Sigmoid colon (tissue), 7 donors: ENCODE measurements around the gene KRTAP4-9. TPM values are rescaled to one million over a fixed set of nuclear protein-coding genes. Genes with fewer than 3 reads are reported as not detected.
"Not testable (repeated sequence)": the region's sequence is repeated elsewhere in the genome, so short reads cannot be mapped to it uniquely, and the experiment has no call there.

Experiments
- DNase-seq: peaks from one replicate; pipeline ENCODE4 v3.0.0-alpha.2; 2019
- H3K27ac ChIP-seq, 4 donors: fragments of 200-600 bp; sonication (generic); one replicate each; pipeline ENCODE4 v1.5.1; 2016 to 2019; ENCODE audit warnings: mild to moderate bottlenecking in 1 of 4
- H3K27me3 ChIP-seq, 3 donors: fragments of 200-600 bp; sonication (generic); one replicate each; pipeline ENCODE4 v1.5.1; 2019; ENCODE audit warnings: mild to moderate bottlenecking in 1 of 3
- H3K36me3 ChIP-seq, 4 donors: fragments of 200-600 bp; sonication (generic); one replicate each; pipeline ENCODE4 v1.5.1; 2016 to 2019
- H3K4me1 ChIP-seq, 4 donors: fragments of 200-600 bp; sonication (generic); one replicate each; pipeline ENCODE4 v1.5.1; 2017 to 2019
- H3K4me3 ChIP-seq, 4 donors: fragments of 200-600 bp; sonication (generic); one replicate each; pipeline ENCODE4 v1.5.1; 2017 to 2019; ENCODE audit warnings: mild to moderate bottlenecking in 2 of 4, moderate library complexity in 1 of 4
- H3K9me3 ChIP-seq, 4 donors: fragments of 200-600 bp in 3 of 4; sonication (generic) in 3 of 4; one replicate each; pipeline versions ENCODE4 v1.5.1 to v1.6.1; 2013 to 2019
- EP300 ChIP-seq, 4 donors: sonication (generic); formaldehyde crosslinking; IDR thresholded peaks; one replicate each; pipeline ENCODE4 v1.6.1; 2017; ENCODE audit warnings: antibody characterized with exemption in 4 of 4
- POLR2A ChIP-seq, 2 donors: fragments of 450-650 bp; IDR thresholded peaks; one replicate each; pipeline ENCODE4 v1.6.1; 2016; ENCODE audit warnings: antibody characterized with exemption in 2 of 2, mild to moderate bottlenecking in 2 of 2, moderate library complexity in 2 of 2
- POLR2AphosphoS5 ChIP-seq, 4 donors: sonication (generic); formaldehyde crosslinking; IDR thresholded peaks; one replicate each; pipeline ENCODE4 v1.6.1; 2017; ENCODE audit warnings: antibody characterized with exemption in 4 of 4
- WGBS, 2 donors: extraction: QIAGEN DNeasy Blood & Tissue Kit; methylation state at CpG; one replicate each; pipeline ENCODE4 v1.1.7; 2013; 5-methylcytosine and 5-hydroxymethylcytosine counted together
- intact Hi-C: fragments of 100-400 bp; cut with DNase I; formaldehyde crosslinking; loops from one replicate; pipeline ENCODE4 v1.15.1; 2023
- polyA plus RNA-seq, 3 donors: library from polyadenylated mRNA; stranded (reverse); fragments of 200-250 nt; gene quantifications; one replicate each; pipeline ENCODE4 v1.2.3, GENCODE V29; 2013
- total RNA-seq, 4 donors: library from RNA; depleted of rRNA; stranded (reverse); fragments of >200 nt; gene quantifications; one replicate each; pipeline ENCODE4 v1.1.0, GENCODE V29; 2016
- TF ChIP-seq, protein P1 (sequence below), 4 experiments: fragments of 450-650 bp in 3 of 4; fragments of 200-600 bp in 1 of 4; IDR thresholded peaks; one replicate each; pipeline ENCODE4 v1.5.1; 2016 to 2019; ENCODE audit warnings: antibody characterized with exemption in 4 of 4, mild to moderate bottlenecking in 3 of 4, moderate library complexity in 2 of 4
- donor health status: healthy with polysubstance abuse.
- donor health status: Bipolar disorder and iron deficiency.
- donor health status: healthy.

The KRTAP4-9 gene
- total and polyA plus RNA-seq, 7 donors = not detected

DNA sequence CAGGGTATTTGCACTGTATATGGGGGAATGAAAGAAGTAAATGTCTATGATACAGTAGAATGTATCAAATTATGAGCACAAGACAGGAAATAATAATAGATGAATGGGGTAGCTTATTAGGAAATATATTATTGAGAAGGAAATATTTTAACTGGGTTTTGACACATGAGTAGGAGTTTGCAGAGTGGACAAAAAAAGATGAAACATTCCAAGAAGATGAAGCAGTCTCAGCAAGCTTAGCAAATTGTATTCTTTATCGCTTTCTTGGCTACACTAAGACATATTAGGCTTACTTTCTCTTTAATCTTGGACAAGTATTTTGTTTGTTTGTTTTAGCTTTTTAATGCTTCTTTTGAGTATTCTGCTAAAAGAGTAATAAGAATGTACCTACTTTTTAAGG lies 1.3 kb upstream of the KRTAP4-9 start:
- Histone ChIP-seq H3K4me1 (no peaks in the 10 kb centered on the region), H3K4me3 (no peak overlapping the region), H3K27me3 (no peaks in the 10 kb centered on the region), H3K27ac (no peak overlapping the region), H3K9me3 (no peaks in the 10 kb centered on the region), H3K36me3 (no peaks in the 10 kb centered on the region)
- DNase-seq = no peak
- no peak for TF ChIP-seq POLR2AphosphoS5 (IDR thresholded peaks at IDR 0.05)
- TF ChIP-seq EP300 (IDR thresholded peaks at IDR 0.05) = no peak
- TF ChIP-seq POLR2A (IDR thresholded peaks at IDR 0.05) = no peak
- TF ChIP-seq, protein P1, sequence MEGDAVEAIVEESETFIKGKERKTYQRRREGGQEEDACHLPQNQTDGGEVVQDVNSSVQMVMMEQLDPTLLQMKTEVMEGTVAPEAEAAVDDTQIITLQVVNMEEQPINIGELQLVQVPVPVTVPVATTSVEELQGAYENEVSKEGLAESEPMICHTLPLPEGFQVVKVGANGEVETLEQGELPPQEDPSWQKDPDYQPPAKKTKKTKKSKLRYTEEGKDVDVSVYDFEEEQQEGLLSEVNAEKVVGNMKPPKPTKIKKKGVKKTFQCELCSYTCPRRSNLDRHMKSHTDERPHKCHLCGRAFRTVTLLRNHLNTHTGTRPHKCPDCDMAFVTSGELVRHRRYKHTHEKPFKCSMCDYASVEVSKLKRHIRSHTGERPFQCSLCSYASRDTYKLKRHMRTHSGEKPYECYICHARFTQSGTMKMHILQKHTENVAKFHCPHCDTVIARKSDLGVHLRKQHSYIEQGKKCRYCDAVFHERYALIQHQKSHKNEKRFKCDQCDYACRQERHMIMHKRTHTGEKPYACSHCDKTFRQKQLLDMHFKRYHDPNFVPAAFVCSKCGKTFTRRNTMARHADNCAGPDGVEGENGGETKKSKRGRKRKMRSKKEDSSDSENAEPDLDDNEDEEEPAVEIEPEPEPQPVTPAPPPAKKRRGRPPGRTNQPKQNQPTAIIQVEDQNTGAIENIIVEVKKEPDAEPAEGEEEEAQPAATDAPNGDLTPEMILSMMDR (IDR thresholded peaks at IDR 0.05) = no peak
- 88 to 95% methylated on average over 1 of the region's 1 CpG for whole genome bisulfite sequencing, 2 donors
- intact Hi-C loops = no loop called here

DNA sequence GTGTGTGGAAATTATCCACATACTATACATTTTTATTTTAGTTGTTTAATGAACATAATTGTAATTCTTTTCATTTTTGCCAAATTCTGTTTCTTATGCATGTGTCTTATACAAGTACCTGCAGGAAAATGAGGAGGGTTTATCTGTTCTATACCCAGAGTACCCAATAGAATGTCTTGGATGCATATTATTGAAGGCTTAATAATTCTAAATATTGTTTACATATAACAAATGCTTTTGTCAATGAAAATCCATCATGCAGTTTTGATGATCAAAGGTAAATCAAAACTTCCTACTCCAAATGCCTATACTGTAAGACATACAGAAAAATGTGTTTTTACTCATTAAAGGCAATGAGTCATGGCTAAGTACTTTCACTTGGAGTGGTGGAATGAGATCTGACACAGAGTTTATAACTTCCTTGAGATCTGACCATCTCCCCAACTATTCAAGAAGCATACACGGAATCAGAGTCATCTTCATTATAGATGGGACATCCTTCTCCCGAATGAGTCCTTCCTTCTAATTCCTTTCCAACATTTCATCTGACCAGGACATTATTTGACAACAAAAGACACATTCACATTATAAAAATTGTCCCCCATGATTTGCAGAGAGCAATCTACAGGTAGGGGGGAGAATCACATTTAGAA lies 677 bp upstream of the KRTAP4-9 start:
- H3K27me3 ChIP-seq, H3K4me1 ChIP-seq, DNase-seq, H3K27ac ChIP-seq, H3K36me3 ChIP-seq, intact Hi-C loops, H3K4me3 ChIP-seq, H3K9me3 ChIP-seq: not testable (repeated sequence)
- WGBS, 2 donors = 77 to 85% methylated on average over 2 of the region's 2 CpGs

DNA sequence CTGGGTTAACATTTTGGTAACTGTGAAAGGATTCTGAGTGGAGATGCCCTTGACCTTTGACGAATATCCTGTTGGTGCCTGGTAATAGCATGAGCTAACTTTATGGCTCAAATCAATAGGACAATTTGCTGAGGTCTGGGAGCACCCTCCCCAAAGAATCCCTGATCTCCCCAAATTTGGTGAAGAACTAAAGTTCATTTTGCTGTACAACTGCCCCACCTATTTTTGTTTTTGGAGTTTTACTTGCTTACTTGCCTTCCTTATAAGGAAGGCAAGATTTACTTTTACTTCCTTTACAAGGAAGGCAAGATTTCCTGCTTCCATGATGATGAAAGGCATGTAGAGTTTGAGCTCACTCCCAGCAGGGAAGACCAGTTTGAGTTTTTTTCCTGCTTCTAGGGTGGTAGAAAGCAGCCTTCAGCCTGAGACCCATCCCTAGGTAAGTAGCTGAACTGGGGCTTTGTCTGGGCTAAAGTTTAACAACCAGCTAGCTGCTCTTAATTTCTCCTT lies 2.8 kb downstream of the KRTAP4-9 start:
- 57 to 77% methylated on average over 1 of the region's 1 CpG for WGBS, 2 donors
- no peak for TF ChIP-seq EP300 (IDR thresholded peaks at IDR 0.05)
- TF ChIP-seq POLR2AphosphoS5 (IDR thresholded peaks at IDR 0.05) = no peak
- TF ChIP-seq, protein P1 (IDR thresholded peaks at IDR 0.05) = no peak
- TF ChIP-seq POLR2A (IDR thresholded peaks at IDR 0.05) = no peak
- intact Hi-C loops = no loop called here
- Histone ChIP-seq H3K27me3 (no peaks in the 10 kb centered on the region), H3K4me3 (no peak overlapping the region), H3K9me3 (no peaks in the 10 kb centered on the region), H3K27ac (no peak overlapping the region), H3K4me1 (no peaks in the 10 kb centered on the region), H3K36me3 (no peaks in the 10 kb centered on the region)
- no peak for DNase-seq

DNA sequence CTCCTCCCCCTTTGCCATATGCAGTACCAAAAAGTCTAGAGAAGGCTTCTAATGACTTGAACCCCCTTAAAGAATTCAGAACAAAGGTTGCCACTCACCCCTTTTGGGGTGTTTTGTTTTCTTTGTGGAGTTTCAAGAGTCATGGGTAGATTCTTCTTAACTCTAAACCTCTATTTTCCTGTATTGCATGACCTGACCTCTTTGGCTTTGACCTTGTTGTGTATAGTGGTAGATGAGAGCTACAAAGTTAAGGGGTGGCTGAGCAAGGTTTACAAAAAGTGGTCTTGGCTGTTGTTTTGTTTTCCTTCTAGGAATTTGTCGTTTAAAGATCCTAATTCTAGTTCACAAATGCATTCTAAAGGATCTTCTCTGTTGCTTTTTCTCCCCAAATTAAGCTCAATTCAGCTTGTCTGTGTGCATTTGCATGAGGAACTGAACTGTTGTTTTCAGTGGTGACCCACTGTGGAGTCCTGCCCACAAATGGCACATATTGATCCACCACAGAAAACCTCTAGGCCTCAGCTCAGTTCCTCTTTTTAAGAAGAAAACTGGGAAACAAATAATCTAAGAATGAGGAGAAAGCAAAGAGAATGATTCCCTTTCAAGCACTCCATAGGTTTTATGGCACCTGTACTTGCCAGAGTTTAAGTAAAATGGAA lies 3.7 kb downstream of the KRTAP4-9 start:
- H3K4me3 ChIP-seq, H3K4me1 ChIP-seq, H3K27me3 ChIP-seq, intact Hi-C loops, H3K9me3 ChIP-seq, H3K27ac ChIP-seq, DNase-seq, H3K36me3 ChIP-seq: not testable (repeated sequence)
- 35 to 38% methylated on average over 1 of the region's 1 CpG for WGBS, 2 donors

DNA sequence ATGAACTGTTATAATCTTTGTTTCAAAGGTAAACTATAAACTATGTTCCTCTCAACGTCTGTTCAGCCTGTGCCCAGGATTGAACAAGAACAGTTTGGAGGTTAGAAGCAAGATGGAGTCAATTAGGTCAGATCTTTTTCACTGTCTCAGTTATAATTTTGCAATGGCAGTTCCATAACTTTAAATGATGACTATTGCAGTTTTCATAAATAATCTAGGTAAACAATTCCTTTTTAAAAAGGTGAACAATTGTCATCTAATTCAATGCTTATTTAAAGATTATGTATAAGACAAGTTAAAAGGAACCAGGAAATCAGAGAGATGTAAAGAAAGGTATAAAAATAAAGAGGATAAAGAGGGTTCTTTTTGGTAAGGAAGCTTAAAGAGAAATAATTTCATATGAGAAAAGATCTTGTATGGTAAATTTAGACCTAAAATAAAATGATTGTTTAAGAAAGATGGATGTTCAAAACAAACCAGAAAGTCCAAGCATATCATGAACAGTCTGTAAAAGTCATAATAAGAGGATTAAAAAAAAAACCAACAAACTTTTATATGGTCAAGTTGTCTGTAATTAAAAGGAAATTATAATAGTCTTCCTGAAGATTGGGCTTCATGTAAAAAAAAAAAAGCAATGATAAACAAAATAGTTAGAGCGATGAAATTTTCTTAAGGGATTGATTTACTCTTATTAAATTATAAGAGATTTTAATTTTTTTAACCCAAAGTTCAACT lies 6.1 kb downstream of the KRTAP4-9 start:
- WGBS, 2 donors = 72 to 83% methylated on average over 2 of the region's 2 CpGs
- intact Hi-C loops = no loop called here
- Histone ChIP-seq H3K4me1 (no peaks in the 10 kb centered on the region), H3K36me3 (no peaks in the 10 kb centered on the region), H3K27me3 (no peaks in the 10 kb centered on the region), H3K9me3 (no peaks in the 10 kb centered on the region), H3K27ac (no peak overlapping the region), H3K4me3 (no peak overlapping the region)
- TF ChIP-seq, protein P1 (IDR thresholded peaks at IDR 0.05) = no peak
- no peak for TF ChIP-seq POLR2A (IDR thresholded peaks at IDR 0.05)
- TF ChIP-seq EP300 (IDR thresholded peaks at IDR 0.05) = no peak
- no peak for TF ChIP-seq POLR2AphosphoS5 (IDR thresholded peaks at IDR 0.05)
- DNase-seq = no peak
